T47D (cell line): ENCODE measurements around the gene ALDOC.
"Not testable (repeated sequence)": the region's sequence is repeated elsewhere in the genome, so short reads cannot be mapped to it uniquely, and the experiment has no call there.

ENCODE experiments used
- DNase-seq, 2 experiments: peaks; one replicate each; pipeline versions ENCODE4 v3.0.0 to v3.0.0-alpha.2; 2011 to 2012; ENCODE audit warnings: low read depth in 1 of 2, low spot score in 1 of 2
- JUND ChIP-seq: IDR thresholded peaks from 2 replicates; pipeline ENCODE4 v1.6.1; 2012; ENCODE audit warnings: low read depth
- in situ Hi-C: cut with HindIII; loops from 2 replicates; pipeline ENCODE4 v1.10.0; 2016; ENCODE audit warnings: low sequenced_read_pairs, low pct_unique_long_range_greater_than_20kb

Gene ALDOC

GRCh38 chr17:28576758-28577465 lies at the start of gene ALDOC:
TSS of gene ALDOC (minus strand) at chr17:28576895. CDS start at chr17:28575532, 1,363 bp downstream.
- in situ Hi-C loops, result no loop called here
- no peak for TF ChIP-seq JUND
- peak; percentile 97 to 98 for DNase-seq

- TF ChIP-seq JUND, result no peak
- DNase-seq, result no peak
- in situ Hi-C loops, result no loop called here
These were observed 47.5 kb upstream of the ALDOC start for GRCh38 chr17:28624148-28624547.

GRCh38 chr17:28623696-28624095 lies 47.0 kb upstream of the ALDOC start:
- in situ Hi-C loops, result no loop called here
- no peak for DNase-seq
- TF ChIP-seq JUND, result no peak

GRCh38 chr17:28622186-28622585 lies 45.5 kb upstream of the ALDOC start:
- no peak for TF ChIP-seq JUND
- no peak for DNase-seq
- in situ Hi-C loops, result no loop called here

GRCh38 chr17:28620010-28620409 lies 43.3 kb upstream of the ALDOC start:
- TF ChIP-seq JUND, result no peak
- in situ Hi-C loops, result no loop called here
- DNase-seq, result no peak

GRCh38 chr17:28618464-28618863 lies 41.8 kb upstream of the ALDOC start:
- no peak for DNase-seq
- in situ Hi-C loops, result no loop called here
- no peak for TF ChIP-seq JUND

GRCh38 chr17:28616281-28616680 lies 39.6 kb upstream of the ALDOC start:
- in situ Hi-C loops, result no loop called here
- DNase-seq, result no peak
- TF ChIP-seq JUND, result no peak

GRCh38 chr17:28615260-28615940 lies 38.7 kb upstream of the ALDOC start:
- DNase-seq, result no peak
- in situ Hi-C loops, result no loop called here
- TF ChIP-seq JUND, result no peak

GRCh38 chr17:28613931-28614381 lies 37.3 kb upstream of the ALDOC start, which contains the start of gene RSKR:
TSS of gene RSKR (minus strand) at chr17:28614185. CDS start at chr17:28614161, 24 bp downstream.
- in situ Hi-C loops, result no loop called here
- no peak for DNase-seq
- no peak for TF ChIP-seq JUND

- in situ Hi-C loops, result no loop called here
- DNase-seq, result peak; percentile 42 to 51
- TF ChIP-seq JUND, result no peak
These were observed 36.5 kb upstream of the ALDOC start for GRCh38 chr17:28612936-28613872.

- in situ Hi-C loops, result no loop called here
- no peak for TF ChIP-seq JUND
- no peak for DNase-seq
These were observed 35.8 kb upstream of the ALDOC start for GRCh38 chr17:28612531-28612930.

GRCh38 chr17:28610376-28610775 lies 33.7 kb upstream of the ALDOC start:
- TF ChIP-seq JUND, result no peak
- DNase-seq, result no peak
- in situ Hi-C loops, result no loop called here

- DNase-seq, in situ Hi-C loops: not testable (repeated sequence)
These were observed 27.3 kb upstream of the ALDOC start for GRCh38 chr17:28604031-28604430.
